Islet of Langerhans (tissue), 1 donor: ENCODE data around the gene GRIP1.

Source experiments
- FAIRE-seq: peaks from one replicate; lab custom pipeline; 2011; peaks lifted over from hg19 to GRCh38; lab: Jason Lieb, UNC

The GRIP1 gene

GRCh38 chr12:66692170-66692569 is 13.3 kb upstream of the GRIP1 start:
- no peak for FAIRE-seq

- FAIRE-seq = no peak
Observed at GRCh38 chr12:66688846-66689439, 10.1 kb upstream of the GRIP1 start.

- no peak for FAIRE-seq
Observed at GRCh38 chr12:66684222-66684621, 5.3 kb upstream of the GRIP1 start.

- no peak for FAIRE-seq
Observed at GRCh38 chr12:66683822-66684221, 4.9 kb upstream of the GRIP1 start.

- no peak for FAIRE-seq
Observed at GRCh38 chr12:66683073-66683472, 4.2 kb upstream of the GRIP1 start.

- FAIRE-seq = no peak
Observed at GRCh38 chr12:66679461-66680084, 697 bp upstream of the GRIP1 start.

DNA sequence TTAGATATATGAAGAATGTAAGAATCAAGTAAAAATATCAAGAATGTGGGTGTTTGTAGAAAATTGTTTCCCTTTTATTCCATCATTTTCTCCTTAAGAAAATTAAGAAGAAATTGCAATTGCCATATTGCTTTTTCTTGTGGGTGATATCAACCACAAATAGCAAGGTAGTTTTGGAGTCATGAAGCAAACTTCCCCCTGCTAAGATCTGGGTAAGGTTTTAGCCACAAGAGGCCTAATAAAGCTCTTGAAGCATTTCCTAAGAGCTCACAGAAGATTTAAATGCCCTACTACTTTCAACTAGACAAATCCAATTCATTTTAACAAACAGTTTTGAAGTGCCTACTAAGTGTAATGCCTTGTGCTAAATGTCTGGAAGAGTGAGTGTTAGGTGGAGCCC is 2.6 kb downstream of the GRIP1 start:
- no peak for FAIRE-seq

DNA sequence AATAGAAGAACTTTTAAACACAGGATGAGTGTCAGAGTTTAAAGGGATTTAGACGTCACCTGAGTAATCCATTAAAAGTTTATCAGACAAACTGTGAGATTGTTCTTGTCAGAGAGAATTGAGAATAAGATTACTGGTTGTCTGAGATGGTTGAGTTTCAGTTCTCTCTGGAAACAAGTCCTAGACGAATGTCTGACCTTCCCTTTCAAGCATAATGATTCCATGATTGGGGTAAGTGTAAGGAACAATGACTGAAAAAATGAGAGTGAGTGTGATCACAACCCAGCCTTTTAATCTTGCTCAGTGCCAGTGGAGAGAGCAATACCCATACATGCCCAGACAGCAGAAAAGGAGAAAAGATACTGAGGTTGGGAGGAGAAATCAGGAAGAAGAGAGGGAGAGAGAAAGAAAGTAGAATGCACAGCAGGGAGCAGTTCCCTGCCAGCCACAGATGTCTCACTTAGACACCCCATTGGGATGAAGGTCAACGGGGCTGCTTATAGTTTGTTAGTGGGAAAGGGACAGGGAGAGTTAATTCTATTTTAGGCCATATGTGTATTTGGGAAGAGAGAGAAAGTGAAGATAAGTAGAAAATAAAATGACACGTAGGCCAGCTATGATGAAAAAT is 4.3 kb downstream of the GRIP1 start:
- FAIRE-seq = no peak

- FAIRE-seq = no peak
Observed at GRCh38 chr12:66669541-66669940, 9.3 kb downstream of the GRIP1 start.

- no peak for FAIRE-seq
Observed at GRCh38 chr12:66668311-66668710, 10.6 kb downstream of the GRIP1 start.

DNA sequence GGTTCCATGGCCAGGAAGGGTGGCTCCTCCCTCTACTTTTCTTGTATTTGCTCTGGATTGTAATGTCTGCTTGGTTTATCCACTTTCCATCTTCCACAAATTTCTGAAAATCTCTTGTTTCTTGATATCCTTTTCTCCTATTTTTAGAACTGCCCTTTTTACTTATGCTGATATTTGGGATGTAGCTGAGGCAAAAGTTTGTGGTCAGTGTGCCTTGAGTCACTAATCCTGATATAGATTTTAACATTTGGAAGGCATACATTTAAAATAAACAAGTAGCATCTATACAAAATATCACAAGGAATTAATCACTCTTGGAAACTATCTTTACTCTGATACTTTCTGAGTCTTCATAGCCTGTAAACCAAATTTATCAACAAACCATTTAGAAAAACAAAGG is 11.0 kb downstream of the GRIP1 start:
- FAIRE-seq = no peak

DNA sequence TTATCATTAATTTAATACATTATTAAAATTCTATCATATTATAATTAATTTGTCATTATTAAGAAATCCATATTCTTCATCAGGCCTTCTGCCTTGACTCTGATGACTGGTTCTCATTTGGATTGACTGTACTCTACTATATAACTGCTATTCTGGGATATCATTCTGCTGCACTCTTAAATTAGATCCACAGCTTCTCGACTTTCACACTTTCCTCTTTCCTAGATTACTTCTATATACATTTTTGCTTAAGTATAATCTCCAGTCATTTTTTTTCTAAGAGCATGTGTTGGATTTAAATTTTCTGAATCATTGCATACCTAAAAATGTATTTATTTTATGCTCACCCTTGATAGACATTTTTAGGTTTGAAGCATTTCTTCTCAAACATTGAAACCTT is 12.4 kb downstream of the GRIP1 start:
- no peak for FAIRE-seq

GRCh38 chr12:66665435-66665985 is 13.4 kb downstream of the GRIP1 start:
- no peak for FAIRE-seq

- FAIRE-seq = peak; percentile 74
Observed at GRCh38 chr12:66664076-66664475, 14.8 kb downstream of the GRIP1 start.

- no peak for FAIRE-seq
Observed at GRCh38 chr12:66663611-66664010, 15.3 kb downstream of the GRIP1 start.

GRCh38 chr12:66662729-66663128 is 16.1 kb downstream of the GRIP1 start:
- FAIRE-seq = no peak

DNA sequence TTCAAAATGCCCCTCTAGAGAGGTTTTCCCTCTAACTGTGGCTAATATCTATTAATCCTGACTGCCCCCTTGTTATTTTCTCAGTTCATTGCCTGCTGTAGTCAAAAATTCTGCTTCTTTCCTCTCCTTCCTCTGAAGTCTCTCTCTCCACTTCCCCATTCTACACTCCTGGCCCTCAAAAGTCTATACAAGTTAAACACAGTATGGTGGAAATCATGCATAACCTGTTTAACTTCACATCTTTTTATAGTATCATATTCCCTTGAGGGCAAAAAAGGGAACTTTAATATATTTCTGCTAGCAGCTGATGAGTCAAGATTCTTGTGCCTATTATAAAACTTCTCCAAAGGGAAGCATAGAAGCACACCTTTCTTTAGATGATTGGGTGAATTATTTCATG is 16.7 kb downstream of the GRIP1 start:
- no peak for FAIRE-seq

- FAIRE-seq = no peak
Observed at GRCh38 chr12:66661357-66661756, 17.5 kb downstream of the GRIP1 start.

DNA sequence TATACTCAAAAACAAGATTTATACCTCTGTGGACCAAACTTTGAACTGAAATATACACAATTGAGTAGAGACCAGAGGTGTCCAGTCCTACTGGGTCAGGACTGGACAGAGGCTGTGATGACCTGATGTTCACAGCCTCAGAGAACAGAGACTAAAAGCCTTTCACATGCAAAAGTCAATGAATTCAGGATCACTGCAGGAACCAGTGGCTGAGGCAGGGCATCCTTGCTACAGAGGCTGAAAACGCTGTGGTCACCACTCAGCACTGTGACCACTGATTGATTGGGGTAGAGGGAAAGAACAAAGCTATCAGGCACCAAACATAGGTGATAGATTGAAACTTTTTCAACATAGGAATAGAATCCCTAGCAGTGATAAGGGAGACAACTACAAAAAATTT is 25.1 kb downstream of the GRIP1 start:
- no peak for FAIRE-seq

DNA sequence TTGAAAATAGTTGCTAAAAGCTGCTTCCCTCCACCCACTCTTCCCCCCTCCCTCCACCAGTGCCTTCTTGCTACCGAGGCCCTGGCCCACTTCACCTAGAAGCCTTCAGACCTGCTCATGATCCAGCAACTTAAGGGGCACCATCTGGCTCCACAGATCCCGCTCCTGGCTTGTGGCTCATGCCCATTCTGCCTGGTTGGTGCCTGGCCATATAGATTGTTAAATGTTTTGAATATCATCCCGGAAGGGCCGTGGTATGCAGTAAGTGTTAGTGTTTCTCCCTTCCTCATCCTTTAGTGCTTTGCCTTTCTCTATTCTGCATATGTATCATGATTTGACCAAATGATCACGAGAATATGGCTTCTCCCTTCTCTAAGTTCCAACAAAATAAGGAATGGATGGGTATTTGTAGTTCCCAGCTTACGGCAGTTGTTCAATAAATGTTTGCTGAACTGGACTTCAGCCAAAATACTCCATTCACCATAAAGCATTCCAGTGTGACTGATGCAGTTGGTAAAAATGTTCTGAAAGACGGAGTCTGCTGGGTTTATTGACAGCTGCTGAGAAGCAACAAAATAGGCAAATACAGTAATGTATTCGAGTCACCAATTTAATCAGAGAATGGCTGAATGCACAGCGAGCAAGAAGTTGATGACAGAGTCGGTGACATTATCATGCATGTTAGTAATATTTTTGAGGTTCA is 30.7 kb downstream of the GRIP1 start:
- FAIRE-seq = no peak

GRCh38 chr12:66647034-66647691 is 31.7 kb downstream of the GRIP1 start:
- no peak for FAIRE-seq

DNA sequence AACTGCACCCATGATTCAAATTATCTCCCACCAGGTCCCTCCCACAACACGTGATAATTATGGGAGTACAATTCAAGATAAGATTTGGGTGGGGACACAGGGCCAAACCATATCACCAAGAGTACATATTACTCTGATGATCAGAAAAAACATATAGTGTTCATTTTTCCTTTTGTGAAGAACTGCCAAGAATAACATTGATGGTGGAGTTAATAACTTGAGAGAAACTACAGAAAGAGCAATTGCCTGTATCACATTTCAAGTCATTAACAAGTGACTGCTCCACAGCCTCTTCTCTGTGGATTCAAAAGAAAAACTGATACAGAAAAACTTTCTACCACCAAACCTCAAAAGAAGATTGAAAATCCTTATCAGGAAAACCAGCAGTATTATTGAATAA is 34.7 kb downstream of the GRIP1 start:
- no peak for FAIRE-seq
